K562 (cell line): ENCODE measurements around the gene RAPGEFL1. TPM values are rescaled to one million over a fixed set of nuclear protein-coding genes. Genes with fewer than 3 reads are reported as not detected.

ENCODE experiments used
- ATAC-seq: fragments of 200-7000 bp; cut with Tn5 transposase; 3 replicates; pipeline ENCODE4 v1.9.1; 2020; ENCODE audit warnings: moderate library complexity
- BruUV-seq: library from RNA; stranded (reverse); fragments of 400-500 nt; replicated peaks from 2 replicates; lab custom pipeline; 2021; lab: Mats Ljungman, UMichigan
- CTCF ChIA-PET: fragments of 300-600 bp; formaldehyde crosslinking; extraction: SDS; loops from one replicate; lab custom pipeline; 2021; ENCODE audit warnings: low intra/inter-chr PET ratio; lab: Yijun Ruan, JAX
- POLR2A ChIA-PET: fragments of 300-600, 350-650 bp; sonication (Branson Sonifier 250); formaldehyde crosslinking; extraction: SDS; loops from one replicate; lab custom pipeline; 2021; ENCODE audit warnings: antibody characterized with exemption, inconsistent platforms; lab: Yijun Ruan, JAX
- DNase-seq, 4 experiments: peaks; one replicate each; pipeline versions ENCODE4 v3.0.0 to v3.0.0-alpha.2; 2011 to 2018; ENCODE audit warnings: low spot score in 3 of 4, mixed read lengths in 3 of 4; ENCODE audit errors: extremely low read depth in 1 of 4
- FAIRE-seq: peaks from 2 replicates; lab custom pipeline; 2011; peaks lifted over from hg19 to GRCh38; lab: Jason Lieb, UNC
- H2AFZ ChIP-seq: 2 replicates; pipeline ENCODE4 v1.6.0; 2011; ENCODE audit warnings: low read depth, low read length, control low read depth, inconsistent platforms
- H3K27ac ChIP-seq: fragments of 200-600 bp; 3 replicates; pipeline ENCODE4 v1.8.0; 2011; ENCODE audit warnings: low read depth, mild to moderate bottlenecking, control low read depth, inconsistent platforms, low read length, moderate library complexity, mixed read lengths; ENCODE audit errors: extremely low read depth
- H3K27me3 ChIP-seq, 2 experiments: fragments of 300-600 bp in 1 of 2; 2 replicates in 1 of 2; 3 replicates in 1 of 2; pipeline versions ENCODE4 v1.6.0 to v1.8.0; 2011; ENCODE audit warnings: inconsistent platforms in 2 of 2, low read length in 2 of 2, mild to moderate bottlenecking in 1 of 2, mixed read lengths in 1 of 2, moderate library complexity in 1 of 2; ENCODE audit not compliant: control insufficient read depth in 2 of 2, insufficient read depth in 2 of 2
- H3K36me3 ChIP-seq: fragments of 300-600 bp; 3 replicates; pipeline ENCODE4 v1.8.0; 2011; ENCODE audit warnings: mild to moderate bottlenecking, low read length, inconsistent platforms; ENCODE audit not compliant: control insufficient read depth, insufficient read depth
- H3K4me1 ChIP-seq, 2 experiments: fragments of 200-600 bp in 1 of 2; replicated peaks in 1 of 2; 2 replicates in 1 of 2; 3 replicates in 1 of 2; pipeline versions ENCODE4 v1.5.1 to v1.8.0; 2011; ENCODE audit warnings: inconsistent platforms in 2 of 2, low read length in 2 of 2, mild to moderate bottlenecking in 1 of 2, mixed read lengths in 1 of 2, moderate library complexity in 1 of 2; ENCODE audit not compliant: control insufficient read depth in 2 of 2, insufficient read depth in 2 of 2
- H3K4me2 ChIP-seq: 2 replicates; pipeline ENCODE4 v1.6.1; 2011; ENCODE audit warnings: low read length, control low read depth, inconsistent platforms, mixed read lengths; ENCODE audit not compliant: insufficient read depth
- H3K4me3 ChIP-seq: fragments of 200-600 bp; sonication (generic), shearing (Covaris generic); 2 replicates; pipeline ENCODE4 v1.5.1; 2016; ENCODE audit warnings: control low read depth, inconsistent platforms
- H3K79me2 ChIP-seq: fragments of 200-600 bp; 3 replicates; pipeline ENCODE4 v1.8.0; 2011; ENCODE audit warnings: low read length, inconsistent platforms; ENCODE audit not compliant: control insufficient read depth, insufficient read depth
- H3K9ac ChIP-seq, 2 experiments: 2 replicates each; pipeline versions ENCODE4 v1.6.0 to v1.6.1; 2011; ENCODE audit warnings: low read depth in 2 of 2, low read length in 2 of 2, control low read depth in 1 of 2, inconsistent platforms in 1 of 2, mild to moderate bottlenecking in 1 of 2, mixed read lengths in 1 of 2; ENCODE audit not compliant: insufficient read depth in 1 of 2
- H3K9me1 ChIP-seq: one replicate; pipeline ENCODE4 v1.6.0; 2011; ENCODE audit warnings: inconsistent platforms, mild to moderate bottlenecking, low read length, moderate library complexity; ENCODE audit not compliant: control insufficient read depth, insufficient read depth
- H3K9me3 ChIP-seq: replicated peaks from 2 replicates; pipeline ENCODE4 v1.5.1; 2011; ENCODE audit warnings: low read depth, low read length, inconsistent platforms; ENCODE audit not compliant: control insufficient read depth, insufficient read depth
- H4K20me1 ChIP-seq: replicated peaks from 2 replicates; pipeline ENCODE4 v1.6.1; 2011; ENCODE audit warnings: low read length, inconsistent platforms, mixed read lengths; ENCODE audit not compliant: control insufficient read depth, insufficient read depth
- ADNP ChIP-seq: fragments of 200-800 bp; sonication (Bioruptor generic); IDR thresholded peaks from 2 replicates; pipeline ENCODE4 v1.6.1; 2016; ENCODE audit warnings: missing genetic modification characterization, missing compliant biosample characterization
- ERF ChIP-seq: fragments of 450-650 bp; formaldehyde crosslinking; IDR thresholded peaks from 2 replicates; pipeline ENCODE4 v1.4.0; 2020; ENCODE audit warnings: mild to moderate bottlenecking, mixed read lengths
- HEY1 ChIP-seq: fragments of 250-450 bp; sonication (Bioruptor Pico); IDR thresholded peaks from 2 replicates; pipeline ENCODE4 v1.5.0; 2020; ENCODE audit warnings: mild to moderate bottlenecking, moderate library complexity, borderline replicate concordance
- KDM1A ChIP-seq, 2 experiments: fragments of 450-650 bp; IDR thresholded peaks; 2 replicates each; pipeline ENCODE4 v1.6.1; 2016; ENCODE audit warnings: mild to moderate bottlenecking in 2 of 2
- KHSRP ChIP-seq: fragments of 450-650 bp; IDR thresholded peaks from 2 replicates; pipeline ENCODE4 v1.6.1; 2017
- RBM22 ChIP-seq: fragments of 200-400 bp; formaldehyde crosslinking; IDR thresholded peaks from 2 replicates; pipeline ENCODE4 v1.6.1; 2018; ENCODE audit warnings: low read length, low read depth; ENCODE audit not compliant: poor library complexity, severe bottlenecking
- RBM25 ChIP-seq: fragments of 200-400 bp; formaldehyde crosslinking; IDR thresholded peaks from 2 replicates; pipeline ENCODE4 v1.6.1; 2018; ENCODE audit warnings: low read length, low read depth, moderate library complexity; ENCODE audit not compliant: severe bottlenecking
- RCOR1 ChIP-seq, 2 experiments: IDR thresholded peaks; 2 replicates each; pipeline ENCODE4 v1.6.1; 2012; ENCODE audit warnings: low read depth in 2 of 2, low read length in 2 of 2, borderline replicate concordance in 1 of 2, improper control_type of control experiment in 1 of 2
- SMARCB1 ChIP-seq: IDR thresholded peaks from 2 replicates; pipeline ENCODE4 v1.6.1; 2011; ENCODE audit warnings: improper control_type of control experiment, low read depth; ENCODE audit not compliant: insufficient read length
- TEAD4 ChIP-seq, 2 experiments: sonication (generic) in 1 of 2; formaldehyde crosslinking in 1 of 2; IDR thresholded peaks; 2 replicates each; pipeline versions ENCODE4 v1.6.1 to v1.8.0; 2012 to 2022; ENCODE audit warnings: borderline replicate concordance in 1 of 2, inconsistent platforms in 1 of 2, low read length in 1 of 2, mild to moderate bottlenecking in 1 of 2, missing genetic modification reagents in 1 of 2
- XRCC3 ChIP-seq: fragments of 450-650 bp; IDR thresholded peaks from 2 replicates; pipeline ENCODE4 v1.6.1; 2017; ENCODE audit warnings: mild to moderate bottlenecking, moderate library complexity
- ZKSCAN3 ChIP-seq: fragments of 250-450 bp; sonication (Bioruptor Pico); IDR thresholded peaks from 2 replicates; pipeline ENCODE4 v1.4.0; 2020
- ZNF668 ChIP-seq: fragments of 250-450 bp; sonication (Bioruptor Pico); IDR thresholded peaks from 2 replicates; pipeline ENCODE4 v1.8.0; 2022; ENCODE audit warnings: mild to moderate bottlenecking, inconsistent platforms
- ZNF79 ChIP-seq: fragments of 250-450 bp; sonication (Bioruptor Pico); IDR thresholded peaks from 2 replicates; pipeline ENCODE4 v1.4.0; 2020; ENCODE audit warnings: low read depth, mild to moderate bottlenecking, moderate library complexity
- WGBS: fragments of 100-300 bp; shearing (Covaris generic); methylation state at CpG from one replicate; pipeline ENCODE4 v1.1.6; 2016; ENCODE audit warnings: low coverage, mixed read lengths; ENCODE audit not compliant: insufficient coverage; ENCODE audit errors: missing lambda C conversion rate; 5-methylcytosine and 5-hydroxymethylcytosine counted together
- in situ Hi-C: fragments of 300-500 bp; cut with MboI; formaldehyde crosslinking; loops from 4 replicates; pipeline ENCODE4 v1.15.0; 2018; ENCODE audit warnings: inconsistent platforms, mixed read lengths
- intact Hi-C: fragments of 100-400 bp; cut with micrococcal nuclease; formaldehyde crosslinking; loops from 2 replicates; pipeline ENCODE4 v1.14.2; 2022
- polyA plus RNA-seq, 8 experiments: library from polyadenylated mRNA; depleted of rRNA in 4 of 8; stranded (reverse) in 5 of 8; unstranded in 3 of 8; fragments of >200 nt; fragmentation: Nextera tagmentation in 2 of 8; fragmentation: Illumina TruSeq in 1 of 8; extraction: Ambion mirVana in 2 of 8; extraction: Trizol in 1 of 8; gene quantifications; 2 replicates each; pipeline versions ENCODE4 v1.2.1 to v1.2.3, GENCODE V29; 2011 to 2014; ENCODE audit warnings: inconsistent platforms in 1 of 8, missing spikeins in 1 of 8
- total RNA-seq, 7 experiments: library from RNA; depleted of rRNA in 6 of 7; stranded (reverse); fragments of >200 nt in 6 of 7; fragmentation: Illumina TruSeq in 2 of 7; extraction: Trizol in 2 of 7; gene quantifications; 2 replicates each; pipeline versions ENCODE4 v1.2.1 to v1.2.3, GENCODE V29; 2011 to 2021; ENCODE audit warnings: low replicate concordance in 1 of 7
- TF ChIP-seq, protein P1 (sequence below), 2 experiments: fragments of 450-650 bp; formaldehyde crosslinking in 1 of 2; IDR thresholded peaks; 2 replicates each; pipeline versions ENCODE4 v1.4.0 to v1.6.1; 2014 to 2020; ENCODE audit warnings: mild to moderate bottlenecking in 2 of 2, borderline replicate concordance in 1 of 2, low read depth in 1 of 2

The RAPGEFL1 gene
- total and polyA plus RNA-seq, 9 of the 15 experiments (the other 6 are each of a cell fraction or from before 2014, with no cell fraction given) = 0.18 to 4.1 (median 2.1) TPM

DNA sequence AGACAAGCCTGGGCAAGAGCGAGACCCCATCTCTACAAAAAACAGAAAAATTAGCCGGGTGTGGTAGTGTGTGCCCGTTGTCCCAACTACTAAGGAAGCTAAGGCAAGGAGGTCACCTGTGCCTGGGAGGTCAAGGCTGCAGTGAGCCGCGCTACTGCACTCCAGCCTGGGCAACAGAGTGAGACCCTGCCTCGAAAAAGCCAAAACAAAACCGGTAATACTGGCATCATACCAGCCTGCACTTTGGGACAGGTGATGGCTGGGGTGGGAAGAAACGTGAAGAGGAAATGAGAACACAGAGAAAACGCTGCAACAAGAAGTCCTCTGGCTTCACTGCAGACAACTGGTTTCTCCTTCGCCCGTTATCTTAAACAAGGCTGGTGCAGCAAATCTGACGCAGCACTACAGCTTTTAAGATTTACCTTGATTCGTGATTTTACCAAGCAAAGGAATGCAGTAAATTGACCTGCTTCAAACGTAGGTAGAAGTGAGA lies 37.7 kb upstream of the RAPGEFL1 start:
- 3% methylated on average over 14 of the region's 14 CpGs for WGBS
- H3K27ac ChIP-seq = peak overlapping the region; percentile 99
- peak overlapping the region; percentile 95 for H2AFZ ChIP-seq
- POLR2A ChIA-PET = interaction anchor here (0.6 to 5.4 kb wide), 23 partner anchors 9 to 430 kb away, joined by 3 to 57 read pairs (median 5); partner anchors contain the start of genes MED24, MSL1, NR1D1 and THRA
- BruUV-seq = TSS peak; percentile 78
- H3K36me3 ChIP-seq = peaks cover 56% of the 10 kb centered on the region
- in situ Hi-C loops (no loop called here), intact Hi-C loops (no loop called here)
- no peak for FAIRE-seq
- peaks cover 42% of the 10 kb centered on the region for H3K79me2 ChIP-seq
- peak overlapping the region; percentile 100 for H3K4me2 ChIP-seq
- H3K4me3 ChIP-seq = peak overlapping the region; percentile 97
- peak overlapping the region; percentile 84 to 92 for H3K9ac ChIP-seq
- no peaks in the 10 kb centered on the region for H3K9me1 ChIP-seq
- H3K4me1 ChIP-seq = peaks cover 9 to 11% of the 10 kb centered on the region in 2 experiments; a peak in 4 of 5 replicates
- ATAC-seq = peak; percentile 17
- CTCF ChIA-PET = no interaction called here
- no peaks in the 10 kb centered on the region for H3K9me3 ChIP-seq
- no peaks in the 10 kb centered on the region for H3K27me3 ChIP-seq
- no peaks in the 10 kb centered on the region for H4K20me1 ChIP-seq
- DNase-seq = peak in 1 of 4 experiments; percentile 18
- TF ChIP-seq RBM25 = peak; percentile 16
- no peak for TF ChIP-seq RBM22
- TF ChIP-seq ZKSCAN3 = no peak
- TF ChIP-seq ZNF668 (CRISPR knock-in tag) = 0 out of 2 replicates have a peak, but pooled peaks have one; percentile 38
- TF ChIP-seq, protein P1, sequence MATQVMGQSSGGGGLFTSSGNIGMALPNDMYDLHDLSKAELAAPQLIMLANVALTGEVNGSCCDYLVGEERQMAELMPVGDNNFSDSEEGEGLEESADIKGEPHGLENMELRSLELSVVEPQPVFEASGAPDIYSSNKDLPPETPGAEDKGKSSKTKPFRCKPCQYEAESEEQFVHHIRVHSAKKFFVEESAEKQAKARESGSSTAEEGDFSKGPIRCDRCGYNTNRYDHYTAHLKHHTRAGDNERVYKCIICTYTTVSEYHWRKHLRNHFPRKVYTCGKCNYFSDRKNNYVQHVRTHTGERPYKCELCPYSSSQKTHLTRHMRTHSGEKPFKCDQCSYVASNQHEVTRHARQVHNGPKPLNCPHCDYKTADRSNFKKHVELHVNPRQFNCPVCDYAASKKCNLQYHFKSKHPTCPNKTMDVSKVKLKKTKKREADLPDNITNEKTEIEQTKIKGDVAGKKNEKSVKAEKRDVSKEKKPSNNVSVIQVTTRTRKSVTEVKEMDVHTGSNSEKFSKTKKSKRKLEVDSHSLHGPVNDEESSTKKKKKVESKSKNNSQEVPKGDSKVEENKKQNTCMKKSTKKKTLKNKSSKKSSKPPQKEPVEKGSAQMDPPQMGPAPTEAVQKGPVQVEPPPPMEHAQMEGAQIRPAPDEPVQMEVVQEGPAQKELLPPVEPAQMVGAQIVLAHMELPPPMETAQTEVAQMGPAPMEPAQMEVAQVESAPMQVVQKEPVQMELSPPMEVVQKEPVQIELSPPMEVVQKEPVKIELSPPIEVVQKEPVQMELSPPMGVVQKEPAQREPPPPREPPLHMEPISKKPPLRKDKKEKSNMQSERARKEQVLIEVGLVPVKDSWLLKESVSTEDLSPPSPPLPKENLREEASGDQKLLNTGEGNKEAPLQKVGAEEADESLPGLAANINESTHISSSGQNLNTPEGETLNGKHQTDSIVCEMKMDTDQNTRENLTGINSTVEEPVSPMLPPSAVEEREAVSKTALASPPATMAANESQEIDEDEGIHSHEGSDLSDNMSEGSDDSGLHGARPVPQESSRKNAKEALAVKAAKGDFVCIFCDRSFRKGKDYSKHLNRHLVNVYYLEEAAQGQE (IDR thresholded peaks at IDR 0.05; ENCODE audit: borderline replicate concordance) = peak; percentile 10; the same call in 1 of the 2 replicates
- TF ChIP-seq, protein P1 (CRISPR knock-in tag; IDR thresholded peaks at IDR 0.05; ENCODE audit: low read depth) = no peak
- TF ChIP-seq KHSRP = no peak
- no peak for TF ChIP-seq SMARCB1
- TF ChIP-seq RCOR1 (IDR thresholded peaks at IDR 0.05; ENCODE audit: borderline replicate concordance in 1 of 2, low read depth in 2 of 2, low read length in 2 of 2) = peak; percentile 88 to 89
- no peak for TF ChIP-seq HEY1
- no peak for TF ChIP-seq XRCC3
- TF ChIP-seq TEAD4 (IDR thresholded peaks at IDR 0.05; ENCODE audit: low read length) = peak; percentile 63; the same call in 1 of the 2 replicates
- TF ChIP-seq TEAD4 (CRISPR knock-in tag; IDR thresholded peaks at IDR 0.05; ENCODE audit: borderline replicate concordance) = no peak
- no peak for TF ChIP-seq ERF
- TF ChIP-seq ADNP (tag) = 0 out of 2 replicates have a peak, but pooled peaks have one; percentile 28
- TF ChIP-seq ZNF79 (CRISPR knock-in tag) = no peak
- peak; percentile 99 for TF ChIP-seq KDM1A (IDR thresholded peaks at IDR 0.05)
